GM12872 (cell line): ENCODE measurements around the gene LRRC4.

Source experiments
- CTCF ChIP-seq: IDR thresholded peaks from 3 replicates; pipeline ENCODE4 v1.5.1; 2011; ENCODE audit warnings: low read depth, mild to moderate bottlenecking, low read length, moderate library complexity; ENCODE audit not compliant: insufficient read depth

Gene LRRC4

DNA sequence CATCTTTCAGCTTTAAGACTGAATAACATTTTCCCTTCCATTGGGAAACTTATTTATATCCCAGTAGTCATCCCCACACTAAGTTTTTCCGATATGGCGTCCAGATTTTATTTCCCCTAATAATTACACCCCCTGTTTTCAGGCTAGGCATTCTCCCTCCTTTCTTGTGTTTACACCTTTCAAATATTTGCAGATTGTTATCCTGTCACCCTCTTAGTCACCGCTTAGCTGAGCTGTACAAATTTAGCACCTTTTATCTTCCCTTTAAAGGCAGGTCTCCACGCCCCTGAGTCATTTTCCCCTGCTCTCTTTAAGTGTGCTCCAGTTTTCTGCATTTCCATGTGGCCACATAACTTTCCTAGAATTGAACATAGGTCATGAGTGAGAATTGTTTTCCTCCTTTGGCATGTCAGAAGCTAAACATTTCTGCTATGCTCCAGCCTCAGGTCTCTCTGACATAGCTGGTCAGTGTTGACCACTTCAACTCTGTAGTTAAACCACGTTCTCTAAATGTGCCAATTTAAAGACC lies 47.4 kb downstream of the LRRC4 start:
- TF ChIP-seq CTCF, result no peak

DNA sequence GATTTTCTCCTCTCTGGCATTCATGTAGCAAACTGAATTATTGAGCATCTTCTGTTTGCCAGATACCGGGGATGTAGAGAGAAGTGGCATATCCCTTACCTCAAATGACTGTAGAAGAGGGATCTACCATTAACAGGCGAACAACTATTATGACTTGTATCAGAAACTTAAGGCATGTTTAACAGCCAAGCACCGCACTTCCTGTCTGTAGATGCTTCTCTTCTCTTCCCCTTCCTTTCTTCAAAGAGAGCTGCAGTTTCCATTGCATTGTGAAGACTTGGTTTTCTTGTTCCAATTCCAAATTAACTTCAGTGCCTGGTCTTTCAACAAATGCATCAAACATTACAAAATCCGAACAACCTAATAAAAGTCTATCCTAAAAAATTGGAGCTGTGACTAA lies 49.3 kb downstream of the LRRC4 start:
- no peak for TF ChIP-seq CTCF

GRCh38 chr7:127980901-127981300 lies 50.3 kb downstream of the LRRC4 start:
- TF ChIP-seq CTCF, result no peak

GRCh38 chr7:127979728-127980126 lies 51.5 kb downstream of the LRRC4 start:
- no peak for TF ChIP-seq CTCF

- no peak for TF ChIP-seq CTCF
These were observed 52.0 kb downstream of the LRRC4 start for GRCh38 chr7:127979113-127979727.

GRCh38 chr7:127978421-127978820 lies 52.8 kb downstream of the LRRC4 start:
- TF ChIP-seq CTCF, result no peak
